KG1 (cell line): ENCODE results near the gene NUP214.
"Not testable (repeated sequence)": the region's sequence is repeated elsewhere in the genome, so short reads cannot be mapped to it uniquely, and the experiment has no call there.

Experiments
- DNase-seq: peaks from one replicate; lab custom pipeline; 2025; lab: John Stamatoyannopoulos, UW

NUP214 gene

DNA sequence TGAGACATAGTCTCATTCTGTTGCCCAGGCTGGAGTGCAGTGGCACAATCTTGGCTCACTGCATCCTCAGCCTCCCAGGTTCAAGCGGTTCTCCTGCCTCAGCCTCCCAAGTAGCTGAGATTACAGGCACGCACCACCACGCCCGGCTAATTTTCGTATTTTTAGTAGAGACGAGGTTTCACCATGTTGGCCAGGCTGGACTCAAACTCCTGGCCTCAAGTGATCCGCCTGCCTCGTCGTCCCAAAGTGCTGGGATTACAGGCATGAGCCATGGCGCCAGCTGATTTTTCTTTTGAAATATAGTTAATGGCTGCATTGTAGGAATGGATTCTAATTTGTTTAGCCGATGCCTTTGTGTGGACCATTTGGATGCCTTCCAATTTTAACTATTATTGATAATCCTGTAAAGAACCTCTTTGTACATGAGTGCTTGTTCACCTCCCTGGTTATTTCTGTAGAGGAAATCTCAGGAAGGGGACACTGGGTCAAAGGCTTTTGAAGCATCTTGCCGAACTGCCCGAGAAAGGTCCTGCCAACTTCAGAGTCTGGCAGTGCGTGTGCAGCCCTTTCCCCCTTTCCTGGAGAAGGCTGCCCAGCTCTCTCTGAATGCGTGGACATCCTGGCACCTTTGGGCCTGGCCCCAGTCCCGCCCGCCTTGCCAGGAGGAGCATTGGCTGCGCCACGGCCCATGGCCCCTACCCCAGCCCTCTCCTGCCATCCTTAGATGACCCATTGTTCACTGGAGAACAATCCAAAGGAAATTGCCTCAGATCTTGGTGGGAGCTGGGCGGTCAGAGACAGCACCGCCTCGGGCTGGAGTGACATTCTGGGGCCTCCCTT lies 8.9 kb upstream of the NUP214 start:
- no peak for DNase-seq

DNA sequence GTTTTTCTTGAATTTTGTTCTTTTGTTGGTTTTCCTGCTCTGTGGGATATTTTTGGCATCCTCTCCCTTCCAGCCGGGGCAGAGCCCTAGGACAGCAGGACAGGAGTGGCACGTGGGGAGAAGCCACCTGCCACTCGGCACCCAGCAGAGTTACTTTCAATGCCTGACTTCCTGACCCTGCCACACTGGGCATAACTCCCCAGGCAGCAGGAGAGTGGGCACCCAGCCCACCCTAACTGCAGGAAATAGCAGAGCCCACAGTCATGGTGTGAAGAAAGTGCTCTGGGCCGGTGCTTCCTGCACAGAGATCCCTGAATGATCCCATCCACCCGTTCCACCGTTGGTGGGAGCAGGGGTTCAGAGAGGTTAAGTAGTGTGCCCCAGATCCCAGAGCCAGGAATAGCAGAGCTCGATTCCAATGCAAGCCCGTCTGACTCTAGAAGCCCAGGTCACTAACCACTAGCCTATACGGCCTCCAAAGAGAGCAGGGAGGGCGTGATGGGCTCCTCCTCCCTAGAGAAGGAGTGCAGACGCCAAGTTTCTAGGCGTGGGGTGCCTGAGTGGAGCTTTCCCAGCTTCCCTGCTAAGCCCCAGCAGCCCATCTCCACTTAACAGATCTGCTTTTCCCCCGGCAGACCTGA lies 8.1 kb upstream of the NUP214 start:
- no peak for DNase-seq

DNA sequence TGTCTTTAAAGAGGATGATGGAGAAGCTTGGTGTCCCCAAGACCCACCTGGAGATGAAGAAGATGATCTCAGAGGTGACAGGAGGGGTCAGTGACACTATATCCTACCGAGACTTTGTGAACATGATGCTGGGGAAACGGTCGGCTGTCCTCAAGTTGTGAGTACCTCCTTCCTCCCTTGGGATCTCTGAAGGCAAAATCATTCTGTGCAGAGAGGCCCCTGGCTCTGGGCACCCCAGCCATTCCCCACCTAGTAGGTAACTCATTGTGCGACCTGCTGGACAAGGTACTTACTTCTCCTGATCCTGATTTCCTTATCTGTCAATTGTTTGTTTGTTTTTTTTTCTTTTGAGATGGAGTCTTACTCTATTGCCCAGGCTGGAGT lies 7.6 kb upstream of the NUP214 start:
- DNase-seq: no peak

DNA sequence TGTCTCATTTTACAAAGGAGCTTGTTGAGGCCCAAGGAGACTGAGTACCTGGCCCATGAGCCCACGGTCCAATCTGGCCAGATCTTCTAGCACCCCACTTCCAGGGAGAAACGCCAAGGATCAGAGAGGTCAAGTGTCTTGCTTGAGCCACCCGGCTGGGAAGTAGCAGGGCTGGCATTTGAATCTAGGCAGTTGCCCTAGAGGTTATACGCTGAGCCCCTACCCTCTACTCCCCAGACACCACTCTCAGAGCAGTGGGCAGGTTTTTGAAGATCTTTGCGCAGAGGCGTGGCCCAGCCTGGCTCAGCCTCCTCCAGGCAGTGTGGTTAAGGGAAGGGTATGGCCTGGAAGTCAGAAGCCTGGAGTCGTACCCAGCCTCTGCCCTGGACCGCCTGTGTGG lies 5.8 kb upstream of the NUP214 start:
- DNase-seq: no peak

DNA sequence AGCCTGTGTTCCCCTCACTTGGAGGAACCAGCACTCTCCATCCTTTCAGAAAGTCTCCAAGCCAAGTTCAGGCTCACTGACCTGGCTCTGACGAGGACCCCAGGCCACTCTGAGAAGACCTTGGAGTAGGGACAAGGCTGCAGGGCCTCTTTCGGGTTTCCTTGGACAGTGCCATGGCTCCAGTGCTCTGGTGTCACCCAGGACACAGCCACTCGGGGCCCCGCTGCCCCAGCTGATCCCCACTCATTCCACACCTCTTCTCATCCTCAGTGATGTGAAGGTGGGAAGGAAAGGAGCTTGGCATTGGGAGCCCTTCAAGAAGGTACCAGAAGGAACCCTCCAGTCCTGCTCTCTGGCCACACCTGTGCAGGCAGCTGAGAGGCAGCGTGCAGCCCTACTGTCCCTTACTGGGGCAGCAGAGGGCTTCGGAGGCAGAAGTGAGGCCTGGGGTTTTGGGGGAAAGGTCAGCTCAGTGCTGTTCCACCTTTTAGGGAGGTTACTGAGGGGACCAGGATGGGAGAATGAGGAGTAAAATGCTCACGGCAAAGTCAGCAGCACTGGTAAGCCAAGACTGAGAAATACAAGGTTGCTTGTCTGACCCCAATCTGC lies 4.7 kb upstream of the NUP214 start:
- DNase-seq: no peak

DNA sequence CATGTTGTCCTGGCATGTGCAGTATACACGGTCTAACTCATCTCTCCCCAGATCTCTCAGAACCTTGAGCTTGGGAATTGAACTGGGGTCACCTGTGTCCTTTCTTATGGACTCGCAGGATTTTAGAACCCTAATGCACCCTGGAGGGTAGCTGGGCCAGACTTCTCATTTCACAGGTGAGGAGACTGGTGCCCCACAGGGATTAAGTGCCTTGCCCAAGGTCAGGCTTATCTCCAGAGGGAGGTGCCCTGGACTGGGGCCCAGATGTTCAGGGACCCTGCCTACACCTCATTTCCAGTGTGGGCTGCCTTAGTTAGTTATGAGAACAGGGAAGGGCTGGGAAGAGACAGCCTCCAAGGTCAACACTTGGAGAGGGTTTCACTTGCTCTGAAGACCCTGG lies 4.0 kb upstream of the NUP214 start:
- DNase-seq: no peak

DNA sequence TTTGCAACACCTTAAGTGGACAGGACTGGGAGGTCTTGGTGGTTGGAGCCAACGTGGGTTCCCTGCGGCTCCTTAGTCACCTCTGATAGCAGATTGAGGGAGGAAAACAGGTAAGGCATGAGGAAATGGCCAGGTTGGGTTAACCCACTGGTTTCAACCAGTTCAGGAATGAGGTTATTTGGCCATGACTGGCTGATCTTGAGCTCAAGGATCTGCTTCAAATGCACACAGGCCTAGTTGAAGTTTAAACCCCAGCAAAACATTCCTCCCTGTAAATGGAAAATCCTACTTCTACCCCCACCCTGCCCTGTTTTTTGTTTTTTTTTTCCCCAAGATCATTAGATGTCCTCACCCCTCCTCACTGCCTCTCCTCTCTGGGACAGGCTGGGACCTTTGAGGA lies 3.2 kb upstream of the NUP214 start:
- no peak for DNase-seq

DNA sequence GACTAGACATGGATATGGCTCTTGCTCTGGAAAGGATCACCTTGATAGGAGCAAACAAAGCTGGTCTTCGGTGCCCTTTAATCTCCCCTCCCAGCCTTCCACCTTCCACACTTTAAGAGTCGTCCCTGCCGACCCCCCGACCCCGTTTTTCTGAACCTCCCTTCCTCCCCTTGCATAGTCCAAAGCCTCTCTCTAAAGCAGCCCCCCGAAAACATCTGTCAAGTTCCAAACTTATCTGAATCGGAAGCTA lies 423 bp upstream of the NUP214 start:
- DNase-seq: no peak

DNA sequence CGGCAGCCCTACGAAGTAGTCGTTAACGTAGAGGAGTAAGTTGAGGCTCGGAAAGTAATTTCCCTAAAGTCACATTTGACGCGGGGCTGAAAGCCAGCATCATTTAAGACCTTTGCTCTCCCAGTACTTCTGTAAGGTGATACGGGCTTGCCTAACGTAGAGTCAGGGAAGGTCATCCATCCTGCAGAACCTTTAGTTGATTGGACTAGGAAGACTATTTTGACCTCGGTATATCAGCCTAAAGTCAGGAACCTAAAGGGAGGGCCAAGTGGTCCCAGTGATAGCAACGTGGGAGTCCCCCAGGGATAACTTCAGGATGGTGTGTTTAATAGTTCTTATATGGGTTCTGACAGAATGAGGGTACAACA lies 657 bp downstream of the NUP214 start:
- DNase-seq: no peak

DNA sequence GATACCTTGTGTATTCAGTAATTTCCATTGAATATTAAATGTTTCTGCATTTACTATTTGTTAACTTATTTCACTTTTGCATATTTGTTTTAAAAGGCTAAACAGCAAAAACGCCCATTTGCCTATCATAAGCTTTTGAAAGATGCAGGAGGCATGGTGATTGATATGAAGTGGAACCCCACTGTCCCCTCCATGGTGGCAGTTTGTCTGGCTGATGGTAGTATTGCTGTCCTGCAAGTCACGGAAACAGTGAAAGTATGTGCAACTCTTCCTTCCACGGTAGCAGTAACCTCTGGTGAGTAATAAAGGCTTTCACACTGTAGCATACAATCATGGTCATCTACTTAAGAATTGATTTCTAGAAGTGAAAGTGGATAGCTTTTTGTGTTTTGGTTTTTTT lies 3.8 kb downstream of the NUP214 start:
- DNase-seq: no peak

DNA sequence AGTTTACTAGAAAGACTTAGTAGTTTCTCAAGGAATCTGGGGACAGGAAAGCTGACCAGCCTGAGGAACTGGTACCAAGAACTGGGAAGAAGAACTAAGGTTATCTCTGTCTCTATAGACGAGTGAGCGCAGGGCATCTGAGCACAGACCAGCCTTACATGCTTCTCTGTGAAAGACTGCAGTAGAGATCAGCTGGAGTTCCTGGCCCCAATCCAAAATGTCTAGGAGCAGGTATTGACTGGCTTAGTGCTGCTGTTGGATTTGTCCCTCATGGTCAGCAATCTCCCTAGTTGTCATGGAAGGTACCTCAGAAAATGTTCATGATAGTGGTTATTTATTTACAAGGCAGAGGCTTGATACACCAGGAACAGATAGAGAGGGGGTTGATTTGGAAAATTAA lies 13.3 kb downstream of the NUP214 start:
- DNase-seq: no peak

DNA sequence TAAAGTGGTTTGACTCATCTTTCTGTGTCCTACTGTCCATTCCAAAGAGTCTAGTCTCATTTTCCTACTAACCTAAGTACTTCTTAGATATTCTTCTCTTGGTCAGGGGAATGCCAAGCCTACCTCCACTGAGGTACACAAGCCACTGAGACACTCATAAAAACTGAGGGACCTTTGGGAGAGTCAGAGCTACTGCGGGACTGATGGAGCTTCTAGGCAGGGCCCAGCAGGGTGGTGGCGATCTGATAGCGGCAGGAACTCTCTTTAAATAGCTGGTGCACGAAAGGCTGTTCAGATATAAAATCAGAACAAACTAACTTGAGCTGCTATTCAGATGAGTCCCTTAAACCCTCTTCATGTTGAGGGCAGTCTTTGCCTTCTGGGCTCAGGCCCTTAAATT lies 14.7 kb downstream of the NUP214 start:
- no peak for DNase-seq

DNA sequence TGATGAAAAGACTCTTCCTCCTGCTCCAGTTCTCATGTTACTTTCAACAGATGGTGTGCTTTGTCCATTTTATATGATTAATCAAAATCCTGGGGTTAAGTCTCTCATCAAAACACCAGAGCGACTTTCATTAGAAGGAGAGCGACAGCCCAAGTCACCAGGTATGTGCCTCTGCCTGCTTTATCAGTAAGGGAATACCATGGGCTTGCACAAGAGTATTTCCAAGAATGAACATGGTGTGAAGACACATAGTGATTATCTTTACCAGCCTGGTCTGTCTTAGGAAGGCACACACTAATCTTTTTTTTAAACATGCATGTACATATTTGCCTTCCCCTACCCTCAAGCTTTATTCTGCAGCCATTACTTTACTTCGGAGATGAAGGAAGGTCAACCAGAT lies 15.2 kb downstream of the NUP214 start:
- no peak for DNase-seq

DNA sequence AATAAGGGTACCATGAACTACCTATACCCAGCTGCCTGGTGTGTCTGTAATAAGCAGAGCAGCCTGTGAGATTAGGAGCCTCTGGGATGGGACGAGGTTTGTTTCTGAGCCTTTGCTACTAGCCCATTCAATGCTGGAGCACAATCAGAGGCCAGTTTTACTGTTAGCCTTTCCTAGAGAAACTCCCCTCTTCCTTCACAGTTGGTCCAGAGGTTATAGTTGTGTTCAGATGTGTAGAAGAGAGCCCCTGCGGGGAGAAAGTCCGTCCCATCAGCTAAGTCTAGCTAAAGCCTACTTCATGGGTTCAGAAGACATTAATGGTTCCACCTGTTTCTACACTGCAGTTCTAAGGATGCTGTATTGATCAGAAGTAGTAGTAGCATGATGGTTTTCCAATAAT lies 16.8 kb downstream of the NUP214 start:
- no peak for DNase-seq

DNA sequence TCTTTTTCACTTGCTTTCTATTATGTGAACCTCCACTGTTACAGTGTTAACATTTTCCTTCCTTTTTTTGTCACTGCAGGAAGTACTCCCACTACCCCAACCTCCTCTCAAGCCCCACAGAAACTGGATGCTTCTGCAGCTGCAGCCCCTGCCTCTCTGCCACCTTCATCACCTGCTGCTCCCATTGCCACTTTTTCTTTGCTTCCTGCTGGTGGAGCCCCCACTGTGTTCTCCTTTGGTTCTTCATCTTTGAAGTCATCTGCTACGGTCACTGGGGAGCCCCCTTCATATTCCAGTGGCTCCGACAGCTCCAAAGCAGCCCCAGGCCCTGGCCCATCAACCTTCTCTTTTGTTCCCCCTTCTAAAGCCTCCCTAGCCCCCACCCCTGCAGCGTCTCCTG lies 18.8 kb downstream of the NUP214 start:
- no peak for DNase-seq

DNA sequence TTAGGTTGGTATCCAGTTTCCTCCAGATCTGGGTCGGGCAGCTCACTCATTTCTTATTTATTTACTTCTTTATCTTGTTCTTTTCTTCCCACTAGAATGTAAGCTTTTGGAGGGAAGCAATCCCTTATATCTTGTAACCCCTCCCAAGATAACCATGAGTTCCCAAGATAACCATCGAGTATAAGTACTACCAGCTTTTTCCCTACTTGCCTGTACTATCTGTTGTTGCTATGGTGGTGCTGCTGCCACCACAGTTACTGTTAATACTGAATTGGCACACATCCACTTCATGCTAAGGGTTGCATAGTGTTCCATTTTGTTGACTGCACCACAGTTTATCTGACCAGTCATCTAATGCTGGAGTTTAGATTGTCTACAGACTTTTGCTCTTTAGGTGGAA lies 19.9 kb downstream of the NUP214 start:
- DNase-seq: no peak

DNA sequence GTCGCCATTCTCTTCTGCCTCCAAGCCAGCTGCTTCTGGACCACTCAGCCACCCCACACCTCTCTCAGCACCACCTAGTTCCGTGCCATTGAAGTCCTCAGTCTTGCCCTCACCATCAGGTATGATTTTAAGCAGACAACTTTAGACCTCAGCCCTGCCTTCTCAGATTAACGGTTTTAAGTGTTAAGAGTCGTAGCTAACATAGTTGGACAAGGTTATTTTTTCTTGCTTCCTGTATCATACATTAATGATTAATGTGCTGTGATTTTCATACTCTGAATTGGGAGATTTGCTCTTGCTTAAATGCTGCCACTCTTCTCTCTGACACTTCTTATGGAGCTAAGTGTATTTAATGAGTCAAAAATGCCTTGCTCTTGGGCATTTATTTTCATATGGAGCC lies 20.8 kb downstream of the NUP214 start:
- no peak for DNase-seq

DNA sequence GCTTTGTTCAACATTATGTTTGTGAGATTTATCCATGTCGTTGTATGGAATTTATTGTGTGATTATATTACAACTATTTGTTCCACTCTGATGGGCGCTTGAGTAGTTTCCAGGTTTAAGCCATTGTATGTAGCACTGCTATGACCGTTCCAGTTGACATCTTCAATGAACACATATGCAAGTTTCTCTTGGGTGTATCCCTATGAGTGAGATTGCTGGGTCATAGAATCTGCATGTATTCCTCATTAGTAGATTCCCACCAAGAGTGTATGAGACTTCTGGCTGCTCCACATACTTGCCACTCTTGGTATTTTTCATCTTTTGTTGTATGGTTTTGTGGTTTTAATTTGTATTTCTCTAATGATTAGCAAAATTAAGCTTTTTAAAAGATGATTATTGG lies 22.9 kb downstream of the NUP214 start:
- DNase-seq: no peak

DNA sequence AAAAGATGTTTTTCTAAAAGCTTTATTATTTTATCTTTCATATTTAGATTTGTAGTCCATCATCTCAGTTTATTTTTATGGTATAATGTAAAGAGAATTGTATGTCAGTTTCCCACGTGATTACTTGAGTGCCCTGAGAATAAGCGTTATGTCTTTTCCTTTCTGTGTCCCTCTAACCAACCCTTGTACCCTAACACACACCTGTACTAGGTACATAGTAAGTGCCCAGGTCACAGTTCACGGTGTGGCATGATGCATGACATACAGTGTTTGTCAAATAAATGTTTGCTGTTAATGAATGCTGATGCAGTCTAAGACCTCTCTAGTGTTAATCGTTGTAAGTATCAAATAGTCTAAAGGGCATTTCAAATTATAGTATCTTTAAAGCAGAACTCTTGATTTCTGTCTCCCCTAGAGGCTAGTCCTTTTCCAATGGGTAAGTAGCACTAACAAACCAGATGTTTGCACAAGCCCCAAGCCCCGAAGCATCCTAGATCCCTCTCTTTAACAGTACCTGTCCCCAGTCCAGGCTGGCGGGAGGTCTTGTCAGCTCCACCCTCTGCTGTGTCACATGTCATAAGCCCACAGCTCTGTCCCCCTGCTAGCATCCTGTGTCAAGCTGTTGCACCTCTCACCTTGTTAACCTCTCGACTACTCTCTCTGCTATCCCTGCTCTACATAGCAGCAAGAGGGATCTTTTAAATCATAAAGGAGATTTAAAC lies 23.7 kb downstream of the NUP214 start:
- no peak for DNase-seq

DNA sequence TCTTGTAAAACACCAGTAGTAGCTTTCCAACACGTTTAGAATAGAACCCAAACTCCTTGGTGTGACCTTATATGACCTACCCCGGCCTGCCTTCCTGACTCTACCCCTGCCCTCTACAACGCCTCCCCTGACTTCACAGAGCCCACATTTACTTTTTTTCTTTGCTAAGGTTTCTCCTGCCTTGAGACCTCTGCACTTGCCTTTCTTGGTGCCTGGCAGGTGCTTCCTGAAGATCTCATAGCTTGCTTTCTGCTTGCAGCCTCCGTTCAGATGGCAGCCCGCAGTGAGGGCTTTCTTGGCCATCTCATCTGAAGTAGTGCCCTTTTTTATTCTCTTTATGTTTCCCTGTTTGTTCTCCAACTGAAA lies 24.3 kb downstream of the NUP214 start:
- DNase-seq: no peak

DNA sequence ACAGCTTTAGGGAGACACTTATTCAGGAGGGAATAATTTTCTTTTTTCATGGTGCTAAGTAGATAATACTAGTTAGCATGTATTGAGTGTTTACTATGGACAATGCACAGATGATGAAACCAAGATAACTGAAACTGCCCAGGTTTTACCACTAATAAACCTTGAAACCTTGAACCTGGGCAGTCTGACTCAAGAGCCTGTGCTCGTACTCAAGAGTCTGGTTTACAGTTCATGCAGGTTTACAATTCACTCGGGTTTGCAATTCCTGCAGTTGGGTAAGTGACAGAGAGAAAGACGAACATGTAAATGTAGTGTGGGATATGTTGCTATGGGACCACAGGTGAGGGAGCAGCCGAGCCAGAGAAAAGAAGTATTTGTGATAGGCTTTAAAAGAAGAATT lies 28.2 kb downstream of the NUP214 start:
- no peak for DNase-seq

DNA sequence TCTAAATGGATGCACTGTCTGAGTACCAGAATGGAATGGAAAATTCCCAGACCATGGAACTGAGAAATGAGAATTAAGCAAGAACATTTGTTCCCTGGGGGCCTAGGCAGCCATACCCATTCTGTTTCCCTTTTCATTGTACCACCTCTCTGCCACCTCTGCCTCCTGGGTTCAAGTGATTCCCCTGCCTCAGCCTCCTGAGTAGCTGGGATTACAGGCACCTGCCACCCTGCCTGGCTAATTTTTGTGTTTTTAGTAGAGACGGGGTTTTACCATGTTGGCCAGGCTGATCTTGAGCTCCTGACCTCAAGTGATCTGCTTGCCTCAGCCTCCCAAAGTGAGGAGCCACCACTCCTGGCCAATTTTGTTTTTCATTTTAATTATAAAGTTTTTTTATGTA lies 33.3 kb downstream of the NUP214 start:
- not testable (repeated sequence) for DNase-seq

DNA sequence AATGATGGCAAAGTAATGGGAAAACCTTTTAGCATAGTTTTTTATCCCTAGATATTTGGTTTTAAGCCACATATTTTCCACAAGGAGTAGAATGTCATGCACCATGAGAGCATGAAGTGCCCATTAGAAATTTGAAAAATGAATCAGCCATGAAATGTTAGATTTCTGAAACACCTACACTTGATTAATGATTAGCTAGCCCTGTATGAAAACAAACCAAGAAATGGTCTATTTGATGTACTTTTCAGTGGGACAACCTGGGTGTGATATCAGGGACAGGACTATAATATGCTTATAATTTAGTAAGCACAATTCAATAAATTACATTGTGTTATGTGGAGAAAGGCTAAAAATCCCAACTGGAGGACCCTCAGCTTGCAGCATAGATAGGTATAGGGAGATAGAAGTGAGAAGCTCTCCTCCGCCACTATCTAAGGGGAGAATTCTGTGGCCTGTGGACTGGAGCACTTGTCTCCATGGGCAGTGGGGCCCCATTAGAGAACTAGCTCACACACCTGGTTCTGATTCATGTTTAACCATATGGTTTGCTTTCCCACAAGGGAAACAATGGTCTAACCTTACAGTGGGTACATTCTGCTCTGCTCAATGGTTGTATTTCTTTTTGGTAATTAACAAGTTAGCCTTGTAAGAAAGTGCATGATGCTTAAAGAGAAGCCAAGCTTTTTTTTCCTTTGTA lies 35.2 kb downstream of the NUP214 start:
- no peak for DNase-seq
